ENCODE results near the gene TMIE.

Gene TMIE

GRCh38 chr3:46756642-46757041 lies 55.5 kb downstream of the TMIE start:
- no peaks in the 10 kb centered on the region for H3K36me3 ChIP-seq
- DNase-seq = no peak
- H3K9me3 ChIP-seq (ENCODE audit: severe bottlenecking) = no peaks in the 10 kb centered on the region
- H3K27ac ChIP-seq = no peak overlapping the region
- no peak overlapping the region for H3K4me3 ChIP-seq (ENCODE audit: low read depth, low read length)
- no peak for TF ChIP-seq CTCF (IDR thresholded peaks at IDR 0.05; ENCODE audit: low read depth, low read length)
- H3K27me3 ChIP-seq (ENCODE audit: insufficient read depth, low read depth, severe bottlenecking) = no peaks in the 10 kb centered on the region

- no peak for TF ChIP-seq CTCF (IDR thresholded peaks at IDR 0.05; ENCODE audit: low read depth, low read length)
- peaks cover 7% of the 10 kb centered on the region for H3K9me3 ChIP-seq (ENCODE audit: severe bottlenecking)
- H3K27me3 ChIP-seq (ENCODE audit: insufficient read depth, low read depth, severe bottlenecking) = no peaks in the 10 kb centered on the region
- no peak for DNase-seq
- H3K4me3 ChIP-seq (ENCODE audit: low read depth, low read length) = no peak overlapping the region
- H3K36me3 ChIP-seq = no peaks in the 10 kb centered on the region
- no peak overlapping the region for H3K27ac ChIP-seq
Measured at GRCh38 chr3:46759239-46760167, 58.3 kb downstream of the TMIE start.
